ENCODE results near the gene TMED8.

TMED8 gene

DNA sequence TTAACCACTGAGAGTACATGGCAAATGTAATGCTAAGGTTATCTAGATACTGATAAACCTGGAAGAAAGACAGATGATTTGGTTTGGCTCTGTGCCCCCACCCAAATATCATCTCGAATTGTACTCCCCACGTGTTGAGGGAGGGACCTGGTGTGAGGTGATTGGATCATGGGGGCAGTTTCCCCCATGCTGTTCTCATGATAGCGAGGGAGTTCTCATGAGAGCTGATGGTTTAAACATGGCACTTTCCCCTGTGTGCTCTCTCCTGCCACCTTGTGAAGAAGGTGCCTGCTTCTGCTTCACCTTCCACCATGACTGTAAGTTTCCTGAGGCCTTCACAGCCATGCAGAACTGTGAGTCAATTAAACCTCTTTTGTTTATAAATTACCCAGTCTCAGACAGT, 32.2 kb upstream of the TMED8 start:
- POLR2A ChIA-PET = no interaction called here
- no peak for DNase-seq (ENCODE audit: extremely low spot score)
- CTCF ChIA-PET = no interaction called here
- TF ChIP-seq, protein P1, sequence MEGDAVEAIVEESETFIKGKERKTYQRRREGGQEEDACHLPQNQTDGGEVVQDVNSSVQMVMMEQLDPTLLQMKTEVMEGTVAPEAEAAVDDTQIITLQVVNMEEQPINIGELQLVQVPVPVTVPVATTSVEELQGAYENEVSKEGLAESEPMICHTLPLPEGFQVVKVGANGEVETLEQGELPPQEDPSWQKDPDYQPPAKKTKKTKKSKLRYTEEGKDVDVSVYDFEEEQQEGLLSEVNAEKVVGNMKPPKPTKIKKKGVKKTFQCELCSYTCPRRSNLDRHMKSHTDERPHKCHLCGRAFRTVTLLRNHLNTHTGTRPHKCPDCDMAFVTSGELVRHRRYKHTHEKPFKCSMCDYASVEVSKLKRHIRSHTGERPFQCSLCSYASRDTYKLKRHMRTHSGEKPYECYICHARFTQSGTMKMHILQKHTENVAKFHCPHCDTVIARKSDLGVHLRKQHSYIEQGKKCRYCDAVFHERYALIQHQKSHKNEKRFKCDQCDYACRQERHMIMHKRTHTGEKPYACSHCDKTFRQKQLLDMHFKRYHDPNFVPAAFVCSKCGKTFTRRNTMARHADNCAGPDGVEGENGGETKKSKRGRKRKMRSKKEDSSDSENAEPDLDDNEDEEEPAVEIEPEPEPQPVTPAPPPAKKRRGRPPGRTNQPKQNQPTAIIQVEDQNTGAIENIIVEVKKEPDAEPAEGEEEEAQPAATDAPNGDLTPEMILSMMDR (IDR thresholded peaks at IDR 0.05; ENCODE audit: control extremely low read depth, extremely low read depth, low read depth, missing control alignments) = peak; percentile 25

DNA sequence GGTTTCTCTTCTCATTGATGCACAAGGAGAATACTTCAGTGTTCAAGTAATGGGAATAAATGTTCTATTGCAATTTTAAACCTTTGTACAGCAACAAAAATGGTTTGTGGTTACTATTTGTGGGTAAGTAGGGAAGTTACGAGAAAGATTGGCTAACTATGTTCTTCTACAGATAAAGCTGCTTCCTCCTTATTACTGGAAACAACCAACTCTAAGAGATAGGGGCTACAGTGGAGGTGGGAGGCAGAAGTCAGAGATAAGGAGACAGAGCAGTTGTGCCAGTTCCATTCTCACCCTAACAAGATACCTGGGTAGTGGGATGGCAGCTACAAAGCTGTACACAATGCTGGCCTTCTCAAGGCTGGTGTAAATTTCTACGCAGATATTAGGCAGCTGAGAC, 30.3 kb upstream of the TMED8 start:
- no peak for DNase-seq (ENCODE audit: extremely low spot score)
- TF ChIP-seq, protein P1 (IDR thresholded peaks at IDR 0.05; ENCODE audit: control extremely low read depth, extremely low read depth, low read depth, missing control alignments) = no peak
- POLR2A ChIA-PET = no interaction called here
- CTCF ChIA-PET = interaction anchor here (1.1 to 1.7 kb wide), 3 partner anchors 21 to 91 kb away, joined by 4 to 5 read pairs (median 5); no protein-coding TSS in a partner anchor

DNA sequence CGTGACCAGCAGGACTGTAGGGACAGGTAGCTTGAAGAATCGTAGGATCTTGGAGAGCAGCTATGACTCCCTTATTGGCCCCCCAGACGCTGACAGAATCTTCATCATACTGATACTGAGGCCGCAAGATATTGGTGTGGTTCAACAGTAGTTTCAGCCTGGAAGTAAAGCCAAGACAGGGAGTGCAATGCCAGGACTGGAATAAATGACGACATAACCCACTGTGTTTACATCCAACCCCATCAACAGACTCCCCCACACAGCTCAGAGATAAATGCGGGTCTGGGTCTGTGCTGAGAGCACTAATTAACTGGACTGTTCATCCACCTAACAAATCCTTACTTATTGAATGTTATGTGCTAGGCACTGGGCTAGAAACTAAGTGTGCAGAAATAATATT, 29.8 kb upstream of the TMED8 start:
- no peak for DNase-seq (ENCODE audit: extremely low spot score)
- TF ChIP-seq, protein P1 (IDR thresholded peaks at IDR 0.05; ENCODE audit: control extremely low read depth, extremely low read depth, low read depth, missing control alignments) = no peak
- ChIA-PET POLR2A (no interaction called here), CTCF (interaction anchor here (0.8 to 1.7 kb wide), 4 partner anchors 16 to 90 kb away, joined by 3 to 5 read pairs (median 4); no protein-coding TSS in a partner anchor)

DNA sequence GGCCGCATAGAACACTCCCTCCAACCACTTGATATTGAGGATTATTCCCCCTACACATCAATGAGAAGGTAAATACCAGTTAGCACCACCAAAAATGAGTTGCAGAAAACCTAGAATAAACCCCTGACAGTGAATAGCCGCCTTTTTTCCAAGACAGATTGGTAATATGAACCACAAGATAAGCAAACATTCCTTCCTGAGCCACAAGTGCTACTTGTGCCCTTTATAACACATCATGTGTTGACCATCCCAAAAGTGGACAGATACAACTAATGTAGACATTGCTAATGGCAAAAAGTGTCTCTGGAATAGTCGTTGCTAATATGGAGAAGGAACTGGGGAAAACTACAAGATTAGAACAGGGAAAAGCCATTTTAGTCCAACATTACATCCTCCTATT, 29.2 kb upstream of the TMED8 start:
- TF ChIP-seq, protein P1 (IDR thresholded peaks at IDR 0.05; ENCODE audit: control extremely low read depth, extremely low read depth, low read depth, missing control alignments) = no peak
- POLR2A ChIA-PET = interaction anchor here (0.6 kb wide), 1 partner anchor 13 kb away, joined by 3 read pairs; no protein-coding TSS in a partner anchor
- CTCF ChIA-PET = interaction anchor here (0.8 to 1.7 kb wide), 3 partner anchors 15 to 90 kb away, joined by 3 to 5 read pairs (median 5); no protein-coding TSS in a partner anchor
- DNase-seq (ENCODE audit: extremely low spot score) = no peak

DNA sequence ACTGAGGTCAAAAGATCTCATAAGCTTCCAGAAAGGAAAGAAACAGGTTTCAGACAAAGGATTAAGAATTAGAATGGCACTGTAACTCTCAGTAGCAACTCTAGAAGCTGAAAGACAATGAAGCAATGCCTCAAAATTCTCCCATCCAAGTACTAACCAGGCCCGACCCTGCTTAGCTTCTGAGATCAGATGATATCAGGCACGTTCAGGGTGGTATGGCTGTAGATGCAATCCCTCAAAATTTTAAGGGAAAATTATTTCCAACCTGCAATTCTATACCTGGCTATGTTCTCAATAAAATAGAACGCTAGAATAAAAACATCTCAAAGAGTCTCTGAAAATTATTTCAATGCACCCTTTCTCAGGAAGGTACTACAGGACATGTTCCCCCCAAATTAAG, 26.9 kb upstream of the TMED8 start:
- no peak for DNase-seq (ENCODE audit: extremely low spot score)
- TF ChIP-seq, protein P1 (IDR thresholded peaks at IDR 0.05; ENCODE audit: control extremely low read depth, extremely low read depth, low read depth, missing control alignments) = no peak
- ChIA-PET POLR2A (no interaction called here), CTCF (no interaction called here)

DNA sequence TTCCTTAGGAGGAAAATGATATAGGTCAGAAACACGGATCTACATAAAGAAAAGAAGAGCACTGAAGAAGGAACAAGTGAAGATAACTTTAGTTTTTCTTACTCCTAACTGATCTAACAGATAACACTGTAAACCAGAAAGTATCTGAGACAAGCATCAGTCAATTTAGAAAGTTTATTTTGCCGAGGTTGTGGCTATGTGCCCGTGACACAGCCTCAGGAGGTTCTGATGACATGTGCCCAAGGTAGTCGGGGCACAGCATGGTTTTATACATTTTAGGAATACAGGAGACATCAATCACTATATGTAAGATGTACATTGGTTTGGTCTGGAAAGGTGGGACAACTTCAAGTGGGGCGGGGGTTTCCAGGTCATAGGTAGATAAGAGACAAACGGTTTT, 23.3 kb upstream of the TMED8 start:
- no peak for DNase-seq (ENCODE audit: extremely low spot score)
- POLR2A ChIA-PET = no interaction called here
- CTCF ChIA-PET = no interaction called here
- TF ChIP-seq, protein P1 (IDR thresholded peaks at IDR 0.05; ENCODE audit: control extremely low read depth, extremely low read depth, low read depth, missing control alignments) = no peak
